Smooth muscle cell (in vitro differentiated cells): ENCODE results near the gene CDC42EP1. TPM values are rescaled to one million over a fixed set of nuclear protein-coding genes. Genes with fewer than 3 reads are reported as not detected.

ENCODE experiments used
- DNase-seq: peaks from one replicate; lab custom pipeline; 2025; ENCODE audit not compliant: unreplicated experiment; lab: John Stamatoyannopoulos, UW
- H2AFZ ChIP-seq: fragments of 200-600 bp; sonication (generic); 2 replicates; pipeline ENCODE4 v1.6.0; 2016; ENCODE audit warnings: antibody characterized with exemption, low read depth, mild to moderate bottlenecking
- H3F3A ChIP-seq: fragments of 200-600 bp; sonication (generic); 2 replicates; pipeline ENCODE4 v1.6.0; 2017; ENCODE audit warnings: antibody characterized with exemption, low read depth
- H3K27ac ChIP-seq: fragments of 200-600 bp; sonication (generic); 2 replicates; pipeline ENCODE4 v1.5.1; 2016; ENCODE audit warnings: low read depth, mild to moderate bottlenecking
- H3K27me3 ChIP-seq: fragments of 200-600 bp; sonication (generic); 2 replicates; pipeline ENCODE4 v1.6.1; 2016; ENCODE audit warnings: low read depth, mild to moderate bottlenecking
- H3K36me3 ChIP-seq: fragments of 200-600 bp; sonication (generic); 2 replicates; pipeline ENCODE4 v1.5.1; 2016; ENCODE audit warnings: low read depth
- H3K4me1 ChIP-seq: fragments of 200-600 bp; sonication (generic); 2 replicates; pipeline ENCODE4 v1.5.1; 2016; ENCODE audit warnings: low read depth
- H3K4me2 ChIP-seq: fragments of 200-600 bp; sonication (generic); 2 replicates; pipeline ENCODE4 v1.6.0; 2016; ENCODE audit warnings: mild to moderate bottlenecking
- H3K4me3 ChIP-seq: fragments of 200-600 bp; sonication (generic); 2 replicates; pipeline ENCODE4 v1.5.1; 2016; ENCODE audit warnings: mild to moderate bottlenecking
- H3K79me2 ChIP-seq: fragments of 200-600 bp; sonication (generic); 2 replicates; pipeline ENCODE4 v1.6.0; 2016; ENCODE audit warnings: low read depth, mild to moderate bottlenecking
- H3K9ac ChIP-seq: fragments of 200-600 bp; sonication (generic); 2 replicates; pipeline ENCODE4 v1.6.0; 2016; ENCODE audit warnings: low read depth
- H3K9me3 ChIP-seq: fragments of 200-600 bp; sonication (generic); replicated peaks from 2 replicates; pipeline ENCODE4 v1.5.1; 2016; ENCODE audit warnings: low read depth
- H4K20me1 ChIP-seq: fragments of 200-600 bp; sonication (generic); 2 replicates; pipeline ENCODE4 v1.6.0; 2016; ENCODE audit warnings: low read depth
- WGBS: methylation state at CpG from one replicate; pipeline ENCODE4 v1.1.7; 2016; ENCODE audit warnings: low lambda C conversion rate; 5-methylcytosine and 5-hydroxymethylcytosine counted together
- polyA plus RNA-seq: library from polyadenylated mRNA; unstranded; fragments of >200 nt; fragmentation: Nextera tagmentation; extraction: Ambion mirVana; gene quantifications from 2 replicates; pipeline ENCODE4 v1.2.1, GENCODE V29; 2016
- total RNA-seq: library from RNA; depleted of rRNA; stranded (reverse); fragments of >200 nt; gene quantifications from 2 replicates; pipeline ENCODE4 v1.2.3, GENCODE V29; 2014
- TF ChIP-seq, protein P1 (sequence below): fragments of 200-600 bp; sonication (generic); IDR thresholded peaks from 2 replicates; pipeline ENCODE4 v1.5.1; 2017; ENCODE audit warnings: borderline replicate concordance, mild to moderate bottlenecking, antibody characterized with exemption; ENCODE audit not compliant: insufficient read depth, poor library complexity, severe bottlenecking

The CDC42EP1 gene
- total and polyA plus RNA-seq, 2 experiments from 2014 or later, result 14.0 to 89.6 TPM

DNA sequence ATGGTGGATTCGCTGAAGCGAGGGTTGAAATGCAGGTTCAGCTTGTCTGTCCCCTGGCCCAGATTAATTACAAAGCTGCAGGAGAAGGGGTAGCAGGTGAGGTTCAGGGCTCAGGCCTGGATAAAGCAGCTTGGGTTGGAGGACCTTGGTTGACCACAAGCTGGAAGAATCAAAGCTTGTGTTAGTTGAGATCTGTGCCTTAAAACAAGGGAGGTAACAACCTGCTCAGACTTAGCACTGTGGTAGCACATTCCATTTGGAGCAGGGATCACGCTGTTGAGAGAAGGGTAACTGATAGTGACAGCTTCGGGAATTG is 10.3 kb downstream of the CDC42EP1 start:
- WGBS, result 77% methylated on average over 4 of the region's 4 CpGs
- no peaks in the 10 kb centered on the region for H3F3A ChIP-seq
- H3K36me3 ChIP-seq, result no peaks in the 10 kb centered on the region
- H3K4me2 ChIP-seq, result no peak overlapping the region
- peaks cover 75% of the 10 kb centered on the region for H4K20me1 ChIP-seq
- H3K27me3 ChIP-seq, result no peaks in the 10 kb centered on the region
- TF ChIP-seq, protein P1, sequence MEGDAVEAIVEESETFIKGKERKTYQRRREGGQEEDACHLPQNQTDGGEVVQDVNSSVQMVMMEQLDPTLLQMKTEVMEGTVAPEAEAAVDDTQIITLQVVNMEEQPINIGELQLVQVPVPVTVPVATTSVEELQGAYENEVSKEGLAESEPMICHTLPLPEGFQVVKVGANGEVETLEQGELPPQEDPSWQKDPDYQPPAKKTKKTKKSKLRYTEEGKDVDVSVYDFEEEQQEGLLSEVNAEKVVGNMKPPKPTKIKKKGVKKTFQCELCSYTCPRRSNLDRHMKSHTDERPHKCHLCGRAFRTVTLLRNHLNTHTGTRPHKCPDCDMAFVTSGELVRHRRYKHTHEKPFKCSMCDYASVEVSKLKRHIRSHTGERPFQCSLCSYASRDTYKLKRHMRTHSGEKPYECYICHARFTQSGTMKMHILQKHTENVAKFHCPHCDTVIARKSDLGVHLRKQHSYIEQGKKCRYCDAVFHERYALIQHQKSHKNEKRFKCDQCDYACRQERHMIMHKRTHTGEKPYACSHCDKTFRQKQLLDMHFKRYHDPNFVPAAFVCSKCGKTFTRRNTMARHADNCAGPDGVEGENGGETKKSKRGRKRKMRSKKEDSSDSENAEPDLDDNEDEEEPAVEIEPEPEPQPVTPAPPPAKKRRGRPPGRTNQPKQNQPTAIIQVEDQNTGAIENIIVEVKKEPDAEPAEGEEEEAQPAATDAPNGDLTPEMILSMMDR, result no peak
- no peak overlapping the region for H3K4me3 ChIP-seq
- H3K79me2 ChIP-seq, result peaks cover 36% of the 10 kb centered on the region
- no peak for DNase-seq
- no peak overlapping the region for H2AFZ ChIP-seq
- H3K27ac ChIP-seq, result no peak overlapping the region
- H3K9ac ChIP-seq, result no peak overlapping the region
- H3K4me1 ChIP-seq, result no peaks in the 10 kb centered on the region
- H3K9me3 ChIP-seq, result no peaks in the 10 kb centered on the region

DNA sequence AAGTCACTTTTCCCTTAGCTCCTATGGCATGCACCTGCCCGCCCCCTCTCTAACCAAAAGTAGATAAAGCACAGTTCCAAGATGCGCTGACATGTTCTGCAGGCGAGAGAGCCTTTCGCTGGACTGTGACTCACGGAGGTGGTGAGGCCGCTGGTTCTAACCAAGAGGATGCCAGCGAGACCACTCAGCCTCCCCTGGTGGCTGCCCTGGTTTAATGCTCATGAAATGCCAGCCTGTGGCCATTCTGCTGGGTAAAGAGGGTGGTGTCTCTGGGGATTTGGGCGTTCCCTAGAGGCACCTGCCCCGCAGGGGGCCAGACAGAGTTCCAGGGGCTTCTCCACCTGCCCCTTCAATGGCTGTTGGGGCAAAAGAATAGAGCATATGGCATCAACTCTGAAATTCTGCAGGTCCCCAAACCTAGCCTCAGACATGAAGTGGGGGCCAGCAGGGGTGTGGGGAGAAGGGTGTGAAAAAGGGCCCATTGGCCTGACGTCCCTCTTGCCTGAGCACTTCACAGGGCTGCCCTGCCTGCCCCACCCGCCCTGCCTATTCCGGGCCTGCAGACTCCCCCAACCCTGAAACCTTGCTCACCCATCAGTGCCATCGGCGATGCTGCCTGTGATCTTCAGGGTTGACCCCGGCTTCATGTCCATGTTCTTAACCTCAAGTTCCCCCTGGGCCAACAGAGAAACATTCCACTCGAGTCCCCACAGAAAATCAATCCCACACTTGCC is 11.1 kb downstream of the CDC42EP1 start:
- no peaks in the 10 kb centered on the region for H3F3A ChIP-seq
- no peak overlapping the region for H3K27ac ChIP-seq
- TF ChIP-seq, protein P1, result no peak
- no peaks in the 10 kb centered on the region for H3K4me1 ChIP-seq
- H3K79me2 ChIP-seq, result peaks cover 28% of the 10 kb centered on the region
- H4K20me1 ChIP-seq, result peaks cover 67% of the 10 kb centered on the region
- H3K4me3 ChIP-seq, result no peak overlapping the region
- no peak overlapping the region for H3K4me2 ChIP-seq
- no peaks in the 10 kb centered on the region for H3K9me3 ChIP-seq
- H3K27me3 ChIP-seq, result no peaks in the 10 kb centered on the region
- DNase-seq, result no peak
- H2AFZ ChIP-seq, result no peak overlapping the region
- no peak overlapping the region for H3K9ac ChIP-seq
- WGBS, result 83% methylated on average over 16 of the region's 16 CpGs
- no peaks in the 10 kb centered on the region for H3K36me3 ChIP-seq

DNA sequence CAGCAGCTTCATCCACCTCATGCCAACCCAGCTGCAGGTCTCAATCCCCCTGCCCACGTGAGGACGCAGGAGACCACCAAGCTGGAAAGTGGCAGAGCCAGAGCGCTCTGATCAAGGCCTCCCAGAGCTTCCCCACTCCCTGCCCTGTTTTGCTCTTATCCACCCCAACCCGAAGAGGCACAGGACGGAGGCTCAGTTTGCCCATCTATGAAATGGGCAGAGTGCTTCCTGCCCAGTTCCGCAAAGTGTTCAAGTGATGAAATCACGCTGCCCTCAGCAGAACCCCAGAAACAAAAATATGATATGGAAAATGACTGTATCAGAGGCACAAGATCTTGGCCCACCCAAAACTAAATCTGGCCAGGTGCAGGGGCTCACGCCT is 11.7 kb downstream of the CDC42EP1 start:
- WGBS, result 95% methylated on average over 8 of the region's 8 CpGs
- H2AFZ ChIP-seq, result no peak overlapping the region
- no peak overlapping the region for H3K27ac ChIP-seq
- H3K9me3 ChIP-seq, result no peaks in the 10 kb centered on the region
- no peak for DNase-seq
- H3K27me3 ChIP-seq, result no peaks in the 10 kb centered on the region
- H3K9ac ChIP-seq, result no peak overlapping the region
- H3K36me3 ChIP-seq, result no peaks in the 10 kb centered on the region
- H3K79me2 ChIP-seq, result peaks cover 23% of the 10 kb centered on the region
- H3K4me1 ChIP-seq, result no peaks in the 10 kb centered on the region
- TF ChIP-seq, protein P1, result no peak
- H3F3A ChIP-seq, result no peaks in the 10 kb centered on the region
- no peak overlapping the region for H3K4me2 ChIP-seq
- H3K4me3 ChIP-seq, result no peak overlapping the region
- peaks cover 62% of the 10 kb centered on the region for H4K20me1 ChIP-seq

DNA sequence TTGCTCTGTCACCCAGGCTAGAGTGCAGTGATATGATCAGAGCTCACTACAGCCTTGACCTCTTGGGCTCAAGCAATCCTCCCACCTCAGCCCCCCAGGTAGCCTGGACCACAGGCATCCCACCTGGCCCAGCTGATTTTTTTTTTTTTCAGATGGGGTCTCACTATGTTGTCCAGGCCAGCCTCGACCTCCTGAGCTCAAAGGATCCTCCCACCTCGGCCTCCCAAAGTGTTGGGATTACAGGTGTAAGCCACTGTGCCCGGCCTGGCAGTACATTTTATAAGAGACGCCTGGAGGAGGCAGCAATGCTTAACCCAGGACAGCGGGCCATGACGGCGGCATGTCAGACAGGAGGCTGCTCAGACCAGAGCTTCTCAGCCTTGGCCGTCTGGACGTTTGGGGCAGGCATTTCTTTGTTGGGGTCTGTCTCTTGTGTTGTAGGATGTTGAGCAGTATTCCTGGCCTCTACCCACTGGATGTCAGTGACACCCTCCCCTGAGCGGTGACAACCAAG is 15.3 kb downstream of the CDC42EP1 start:
- Histone ChIP-seq H3K9ac (no peak overlapping the region), H2AFZ (no peak overlapping the region), H3K79me2 (no peaks in the 10 kb centered on the region), H3K36me3 (no peaks in the 10 kb centered on the region), H3K27me3 (no peaks in the 10 kb centered on the region), H3K4me1 (no peaks in the 10 kb centered on the region), H3F3A (no peaks in the 10 kb centered on the region), H4K20me1 (peaks cover 26% of the 10 kb centered on the region), H3K27ac (no peak overlapping the region), H3K9me3 (no peaks in the 10 kb centered on the region), H3K4me2 (no peak overlapping the region), H3K4me3 (no peak overlapping the region)
- no peak for DNase-seq
- WGBS, result 94% methylated on average over 10 of the region's 10 CpGs
- TF ChIP-seq, protein P1, result no peak
